H1 (cell line): ENCODE results near the gene DUSP3. TPM values are rescaled to one million over a fixed set of nuclear protein-coding genes. Genes with fewer than 3 reads are reported as not detected.

Source experiments
- CTCF ChIA-PET: fragments of 300-600 bp; sonication (Branson Sonifier 250); formaldehyde crosslinking; loops from one replicate; lab custom pipeline; 2021; ENCODE audit not compliant: partially characterized antibody; lab: Charles Lee
- POLR2A ChIA-PET: fragments of 300-600 bp; sonication (Branson Sonifier 250); formaldehyde crosslinking; loops from one replicate; lab custom pipeline; 2021; ENCODE audit warnings: inconsistent platforms; ENCODE audit not compliant: partially characterized antibody; lab: Charles Lee
- DNase-seq, 2 experiments: peaks; one replicate each; pipeline versions ENCODE4 v3.0.0 to v3.0.0-alpha.2; 2010 to 2022; ENCODE audit warnings: low spot score in 2 of 2, low read depth in 1 of 2, mixed read lengths in 1 of 2
- FAIRE-seq: peaks from 2 replicates; lab custom pipeline; 2011; peaks lifted over from hg19 to GRCh38; lab: Jason Lieb, UNC
- H2AFZ ChIP-seq: 2 replicates; pipeline ENCODE4 v1.8.1; 2012; ENCODE audit warnings: low read length, inconsistent platforms
- H2AK5ac ChIP-seq: 2 replicates; pipeline ENCODE4 v1.6.1; 2013; ENCODE audit warnings: low read depth, low read length
- H2BK120ac ChIP-seq: replicated peaks from 2 replicates; pipeline ENCODE3; 2013; ENCODE audit warnings: low read depth, low read length, inconsistent platforms
- H2BK12ac ChIP-seq: 2 replicates; pipeline ENCODE4 v1.6.1; 2013; ENCODE audit warnings: low read depth, low read length
- H2BK15ac ChIP-seq: 2 replicates; pipeline ENCODE4 v1.6.1; 2013; ENCODE audit warnings: low read length
- H2BK20ac ChIP-seq: 2 replicates; pipeline ENCODE4 v1.6.1; 2013; ENCODE audit warnings: low read length
- H2BK5ac ChIP-seq: 2 replicates; pipeline ENCODE4 v1.6.1; 2013; ENCODE audit warnings: low read depth, low read length
- H3K14ac ChIP-seq: 2 replicates; pipeline ENCODE4 v1.6.1; 2013; ENCODE audit warnings: inconsistent platforms; ENCODE audit not compliant: insufficient read length
- H3K18ac ChIP-seq: 2 replicates; pipeline ENCODE4 v1.6.1; 2013; ENCODE audit warnings: low read length; ENCODE audit errors: extremely low read depth
- H3K23ac ChIP-seq: 2 replicates; pipeline ENCODE4 v1.6.1; 2013; ENCODE audit warnings: inconsistent platforms; ENCODE audit not compliant: insufficient read length
- H3K23me2 ChIP-seq: 2 replicates; pipeline ENCODE4 v1.6.1; 2013; ENCODE audit warnings: low read depth, low read length
- H3K27ac ChIP-seq: 2 replicates; pipeline ENCODE4 v1.6.1; 2011; ENCODE audit warnings: low read depth, low read length, inconsistent platforms
- H3K27me3 ChIP-seq, 4 experiments: replicated peaks in 1 of 4; 1 replicate in 1 of 4; 2 replicates in 3 of 4; pipeline versions ENCODE4 v1.6.1 to v1.8.1; 2011 to 2013; ENCODE audit warnings: low read length in 3 of 4, mild to moderate bottlenecking in 3 of 4, inconsistent platforms in 2 of 4, mixed read lengths in 2 of 4, moderate library complexity in 1 of 4; ENCODE audit not compliant: control insufficient read depth in 3 of 4, insufficient read depth in 3 of 4; ENCODE audit errors: extremely low read depth in 1 of 4
- H3K36me3 ChIP-seq, 4 experiments: 2 replicates each; pipeline versions ENCODE4 v1.6.1 to v1.8.1; 2011 to 2013; ENCODE audit warnings: mild to moderate bottlenecking in 4 of 4, low read length in 3 of 4, moderate library complexity in 2 of 4, control low read depth in 1 of 4, inconsistent platforms in 1 of 4; ENCODE audit not compliant: insufficient read depth in 4 of 4, control insufficient read depth in 2 of 4
- H3K4ac ChIP-seq: replicated peaks from 2 replicates; pipeline ENCODE3; 2013; ENCODE audit warnings: low read length, low read depth, mixed read lengths, inconsistent platforms; ENCODE audit not compliant: insufficient read length
- H3K4me1 ChIP-seq, 4 experiments: replicated peaks in 1 of 4; 1 replicate in 1 of 4; 2 replicates in 3 of 4; pipeline versions ENCODE4 v1.6.1 to v1.8.1; 2011 to 2013; ENCODE audit warnings: low read length in 3 of 4, inconsistent platforms in 2 of 4, mixed read lengths in 1 of 4; ENCODE audit not compliant: insufficient read depth in 4 of 4, control insufficient read depth in 3 of 4
- H3K4me2 ChIP-seq, 2 experiments: 2 replicates each; pipeline versions ENCODE4 v1.6.1 to v1.8.1; 2011 to 2013; ENCODE audit warnings: low read depth in 2 of 2, low read length in 2 of 2, control low read depth in 1 of 2, inconsistent platforms in 1 of 2, mild to moderate bottlenecking in 1 of 2; ENCODE audit not compliant: insufficient read depth in 1 of 2
- H3K4me3 ChIP-seq, 4 experiments: fragments of 200-600, 300-600 bp in 1 of 4; sonication (generic), shearing (Covaris generic), sonication (Bioruptor Twin) in 1 of 4; 2 replicates each; pipeline versions ENCODE4 v1.5.1 to v1.8.1; 2011 to 2016; ENCODE audit warnings: low read length in 4 of 4, low read depth in 3 of 4, control low read depth in 2 of 4, inconsistent platforms in 2 of 4, mild to moderate bottlenecking in 2 of 4, mixed read lengths in 1 of 4, moderate library complexity in 1 of 4; ENCODE audit not compliant: insufficient read depth in 2 of 4; ENCODE audit errors: extremely low read depth in 1 of 4
- H3K56ac ChIP-seq: replicated peaks from 2 replicates; pipeline ENCODE3; 2013; ENCODE audit warnings: low read depth, mild to moderate bottlenecking, mixed read lengths, low read length, inconsistent platforms; ENCODE audit not compliant: insufficient read length
- H3K79me1 ChIP-seq: 2 replicates; pipeline ENCODE4 v1.6.1; 2013; ENCODE audit warnings: low read depth, low read length, control low read depth
- H3K79me2 ChIP-seq, 2 experiments: 2 replicates each; pipeline versions ENCODE4 v1.6.1 to v1.8.1; 2012 to 2013; ENCODE audit warnings: low read length in 2 of 2, mild to moderate bottlenecking in 2 of 2, inconsistent platforms in 1 of 2; ENCODE audit not compliant: insufficient read depth in 2 of 2, control insufficient read depth in 1 of 2
- H3K9ac ChIP-seq, 4 experiments: replicated peaks in 1 of 4; 1 replicate in 1 of 4; 2 replicates in 3 of 4; pipeline versions ENCODE4 v1.6.1 to v1.8.1; 2011 to 2013; ENCODE audit warnings: low read depth in 3 of 4, low read length in 3 of 4, control low read depth in 2 of 4, mild to moderate bottlenecking in 2 of 4, moderate library complexity in 2 of 4, inconsistent platforms in 1 of 4; ENCODE audit errors: extremely low read depth in 1 of 4
- H3K9me3 ChIP-seq, 2 experiments: 2 replicates each; pipeline versions ENCODE4 v1.6.1 to v1.8.1; 2012 to 2013; ENCODE audit warnings: mild to moderate bottlenecking in 2 of 2, moderate library complexity in 2 of 2, control low read depth in 1 of 2, inconsistent platforms in 1 of 2, low read depth in 1 of 2, low read length in 1 of 2, mixed read lengths in 1 of 2; ENCODE audit not compliant: insufficient read depth in 2 of 2
- H4K20me1 ChIP-seq, 2 experiments: replicated peaks in 1 of 2; 2 replicates each; pipeline versions ENCODE3 to v1.8.1; 2011 to 2013; ENCODE audit warnings: inconsistent platforms in 2 of 2, low read length in 2 of 2, mild to moderate bottlenecking in 1 of 2; ENCODE audit not compliant: insufficient read depth in 2 of 2, control insufficient read depth in 1 of 2
- H4K5ac ChIP-seq: 2 replicates; pipeline ENCODE4 v1.6.1; 2013; ENCODE audit warnings: low read length, low read depth, mixed read lengths, inconsistent platforms; ENCODE audit not compliant: insufficient read length
- H4K8ac ChIP-seq: 2 replicates; pipeline ENCODE4 v1.8.0; 2013; ENCODE audit warnings: mild to moderate bottlenecking, moderate library complexity, low read length, inconsistent platforms; ENCODE audit not compliant: insufficient read depth; ENCODE audit errors: extremely low read depth
- H4K91ac ChIP-seq: replicated peaks from 2 replicates; pipeline ENCODE3; 2013; ENCODE audit warnings: low read length, mixed read lengths, inconsistent platforms; ENCODE audit not compliant: insufficient read length
- POLR2A ChIP-seq, 2 experiments: IDR thresholded peaks; 1 replicate in 1 of 2; 2 replicates in 1 of 2; pipeline ENCODE4 v1.6.1; 2011; ENCODE audit warnings: low read depth in 2 of 2, low read length in 2 of 2, mild to moderate bottlenecking in 2 of 2; ENCODE audit errors: control extremely low read depth in 1 of 2
- SIRT6 ChIP-seq: IDR thresholded peaks from one replicate; pipeline ENCODE4 v1.7.1; 2012; ENCODE audit warnings: low read length, inconsistent platforms
- TCF12 ChIP-seq: IDR thresholded peaks from 2 replicates; pipeline ENCODE4 v1.6.1; 2011; ENCODE audit warnings: low read depth, mild to moderate bottlenecking, low read length
- WGBS, 2 experiments: shearing (Covaris generic) in 1 of 2; methylation state at CpG; one replicate each; pipeline versions ENCODE4 v1.1.6 to v1.1.7; 2013 to 2015; ENCODE audit warnings: low lambda C conversion rate in 2 of 2, mixed read lengths in 2 of 2, inconsistent platforms in 1 of 2, low coverage in 1 of 2, missing lambda C conversion rate in 1 of 2; ENCODE audit not compliant: insufficient replicate concordance in 2 of 2, insufficient coverage in 1 of 2, insufficient read length in 1 of 2; ENCODE audit errors: extremely low coverage in 1 of 2, missing lambda C conversion rate in 1 of 2; 5-methylcytosine and 5-hydroxymethylcytosine counted together
- polyA plus RNA-seq, 7 experiments: library from polyadenylated mRNA; depleted of rRNA in 3 of 7; stranded (reverse) in 5 of 7; unstranded in 2 of 7; fragments of >200 nt in 5 of 7; fragments of 200-250 nt in 2 of 7; gene quantifications; 1 replicate in 5 of 7; 2 replicates in 1 of 7; 4 replicates in 1 of 7; pipeline versions ENCODE4 v1.2.1 to v1.2.3, GENCODE V29; 2011 to 2013; ENCODE audit warnings: missing spikeins in 2 of 7, mixed read lengths in 2 of 7
- total RNA-seq: library from RNA; stranded (reverse); fragmentation: NEBNext Ultra II Directional; extraction: Animal tissue kit (Norgen Biotek cat#: 25700); gene quantifications from 2 replicates; pipeline ENCODE4 v1.2.1, GENCODE V29; 2021
- TF ChIP-seq, protein P1 (sequence below): IDR thresholded peaks from 2 replicates; pipeline ENCODE4 v1.6.1; 2011; ENCODE audit warnings: low read length, improper control_type of control experiment

DUSP3 gene
- total and polyA plus RNA-seq, 2 of the 8 experiments (the other 6 are each of a cell fraction or from before 2014, with no cell fraction given) = 15.1 to 21.2 TPM

DNA sequence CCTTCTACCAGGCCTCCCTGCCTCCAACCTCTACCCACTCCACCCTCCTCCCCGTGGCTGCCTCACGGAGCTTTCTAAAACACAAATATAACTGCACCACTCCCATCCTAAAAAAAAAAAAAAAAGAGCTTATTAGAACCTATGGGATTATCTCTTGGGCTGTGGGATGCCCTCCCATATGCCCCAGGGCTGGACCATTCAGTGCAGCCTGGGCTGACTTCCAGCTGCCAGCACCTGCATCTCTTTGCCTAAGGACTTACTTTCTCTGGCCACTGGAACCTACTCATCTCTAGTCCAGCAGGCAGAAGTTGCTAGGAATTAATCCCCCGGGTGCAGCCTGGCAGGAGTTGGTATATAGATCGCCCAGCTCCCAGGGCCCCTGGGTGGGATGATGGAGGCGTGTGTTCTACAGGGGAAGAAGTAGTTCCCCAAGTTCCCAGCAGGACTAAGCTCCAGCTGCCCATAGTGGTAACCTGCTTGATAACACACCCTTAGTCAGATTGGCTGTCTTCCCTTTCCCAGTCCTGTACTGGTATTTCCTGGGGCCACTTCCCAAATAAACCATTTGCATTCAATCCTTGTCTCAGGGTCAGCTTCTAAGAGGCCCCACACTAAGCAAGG lies 43.9 kb upstream of the DUSP3 start:
- Histone ChIP-seq H3K18ac (no peak overlapping the region), H3K27ac (no peak overlapping the region), H4K8ac (no peak overlapping the region), H3K36me3 (peaks cover 0 to 5% (median 0%) of the 10 kb centered on the region in 4 experiments; a peak in 3 of 8 replicates), H2BK15ac (no peak overlapping the region), H3K23me2 (no peaks in the 10 kb centered on the region), H3K4me2 (no peak overlapping the region), H3K9ac (no peak overlapping the region), H3K79me2 (no peaks in the 10 kb centered on the region), H2AFZ (no peak overlapping the region), H3K4ac (no peak overlapping the region), H2BK120ac (no peak overlapping the region), H4K20me1 (no peaks in the 10 kb centered on the region), H4K5ac (no peak overlapping the region), H2BK20ac (no peak overlapping the region), H3K4me1 (no peaks in the 10 kb centered on the region; a peak in 1 of 7 replicates), H3K56ac (no peak overlapping the region), H2BK5ac (no peak overlapping the region), H3K27me3 (no peaks in the 10 kb centered on the region), H2BK12ac (no peak overlapping the region), H3K4me3 (no peak overlapping the region), H3K79me1 (no peaks in the 10 kb centered on the region), H3K9me3 (no peaks in the 10 kb centered on the region), H4K91ac (no peak overlapping the region), H2AK5ac (no peak overlapping the region), H3K14ac (no peak overlapping the region), H3K23ac (no peak overlapping the region)
- TF ChIP-seq, protein P1, sequence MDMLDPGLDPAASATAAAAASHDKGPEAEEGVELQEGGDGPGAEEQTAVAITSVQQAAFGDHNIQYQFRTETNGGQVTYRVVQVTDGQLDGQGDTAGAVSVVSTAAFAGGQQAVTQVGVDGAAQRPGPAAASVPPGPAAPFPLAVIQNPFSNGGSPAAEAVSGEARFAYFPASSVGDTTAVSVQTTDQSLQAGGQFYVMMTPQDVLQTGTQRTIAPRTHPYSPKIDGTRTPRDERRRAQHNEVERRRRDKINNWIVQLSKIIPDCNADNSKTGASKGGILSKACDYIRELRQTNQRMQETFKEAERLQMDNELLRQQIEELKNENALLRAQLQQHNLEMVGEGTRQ = no peak
- TF ChIP-seq SIRT6 (no peak), TCF12 (no peak), POLR2A (IDR thresholded peaks at IDR 0.05; ENCODE audit: control extremely low read depth in 1 of 2, low read depth in 2 of 2, low read length in 2 of 2) (no peak)
- FAIRE-seq = no peak
- DNase-seq = no peak
- POLR2A ChIA-PET = no interaction called here
- CTCF ChIA-PET = interaction anchor here (0.9 to 1.8 kb wide), 7 partner anchors 17 to 170 kb away, joined by 3 to 7 read pairs (median 5); no protein-coding TSS in a partner anchor
- 89% methylated on average over 5 of the region's 5 CpGs; no CpG with 5 or more reads in 1 of the 2 experiments for WGBS, 2 experiments
